ENCODE measurements around the gene P4HA3. TPM values are rescaled to one million over a fixed set of nuclear protein-coding genes. Genes with fewer than 3 reads are reported as not detected.

Gene P4HA3
- total RNA-seq, 1 donor from 2014 or later, result 0.23 TPM

Other genes with a start within 250 kb of the P4HA3 start
- 7.0 TPM for gene C2CD3, start 140.6 kb downstream of the P4HA3 start, total RNA-seq
- 11.4 TPM for gene PPME1, start 140.4 kb downstream of the P4HA3 start, total RNA-seq
- gene PGM2L1, start 86.8 kb upstream of the P4HA3 start, total RNA-seq, result 0.70 TPM
- 2.1 TPM for gene KCNE3, start 155.9 kb upstream of the P4HA3 start, total RNA-seq
- 2.7 TPM for gene LIPT2, start 182.1 kb upstream of the P4HA3 start, total RNA-seq

Measured in left lobe of liver (tissue), 1 donor.